Neural crest cell (in vitro differentiated cells): ENCODE measurements around the gene PLA2G4A. TPM values are rescaled to one million over a fixed set of nuclear protein-coding genes. Genes with fewer than 3 reads are reported as not detected.

ENCODE experiments used
- DNase-seq: peaks from one replicate; pipeline ENCODE4 v3.0.0; 2021; ENCODE audit warnings: low read depth, mixed read lengths, low spot score
- H3K27ac Mint-ChIP-seq: one replicate; pipeline ENCODE4 v1.8.0; 2021; ENCODE audit warnings: mild to moderate bottlenecking, mixed read lengths; ENCODE audit not compliant: unreplicated experiment
- H3K27me3 Mint-ChIP-seq: 2 replicates; pipeline ENCODE4 v1.8.0; 2021; ENCODE audit warnings: low read depth, mild to moderate bottlenecking, mixed read lengths
- H3K36me3 Mint-ChIP-seq: 2 replicates; pipeline ENCODE4 v1.8.0; 2021; ENCODE audit warnings: low read depth, mild to moderate bottlenecking, mixed read lengths
- H3K4me1 Mint-ChIP-seq: 2 replicates; pipeline ENCODE4 v1.8.0; 2021; ENCODE audit warnings: mixed read lengths
- H3K4me3 Mint-ChIP-seq: one replicate; pipeline ENCODE4 v1.8.0; 2021; ENCODE audit warnings: mild to moderate bottlenecking, mixed read lengths
- H3K9me3 Mint-ChIP-seq: 2 replicates; pipeline ENCODE4 v1.8.0; 2021; ENCODE audit warnings: mixed read lengths
- CTCF ChIP-seq: fragments of 200-600 bp; sonication (generic); conservative IDR thresholded peaks from 2 replicates; pipeline ENCODE4 v1.5.0; 2021; ENCODE audit warnings: antibody characterized with exemption, mild to moderate bottlenecking
- total RNA-seq: library from RNA; stranded (reverse); gene quantifications from 2 replicates; pipeline ENCODE4 v1.2.1, GENCODE V29; 2021

The PLA2G4A gene
- total RNA-seq, 1 donor from 2014 or later, result 4.5 TPM

- peaks cover 45% of the 10 kb centered on the region for H3K4me1 Mint-ChIP-seq
- no peak for DNase-seq
- H3K4me3 Mint-ChIP-seq, result no peak overlapping the region
- no peak for TF ChIP-seq CTCF
- no peaks in the 10 kb centered on the region for H3K27me3 Mint-ChIP-seq
- no peak overlapping the region for H3K27ac Mint-ChIP-seq
- no peaks in the 10 kb centered on the region for H3K36me3 Mint-ChIP-seq
- H3K9me3 Mint-ChIP-seq, result peaks cover 5% of the 10 kb centered on the region
Measured at GRCh38 chr1:186869526-186870228, 40.9 kb downstream of the PLA2G4A start.

- Mint-ChIP-seq H3K4me3 (peak overlapping the region; percentile 35), H3K36me3 (no peaks in the 10 kb centered on the region), H3K9me3 (peaks cover 5% of the 10 kb centered on the region), H3K27me3 (no peaks in the 10 kb centered on the region), H3K4me1 (peaks cover 49% of the 10 kb centered on the region), H3K27ac (peak overlapping the region; percentile 85)
- no peak for TF ChIP-seq CTCF
- DNase-seq, result no peak
Measured at GRCh38 chr1:186871784-186872183, 43.0 kb downstream of the PLA2G4A start.

- DNase-seq, result peak; percentile 5
- Mint-ChIP-seq H3K36me3 (no peaks in the 10 kb centered on the region), H3K27me3 (no peaks in the 10 kb centered on the region), H3K27ac (peak overlapping the region; percentile 76), H3K4me1 (peaks cover 49% of the 10 kb centered on the region), H3K9me3 (peaks cover 2% of the 10 kb centered on the region), H3K4me3 (peak overlapping the region; percentile 24)
- no peak for TF ChIP-seq CTCF
Measured at GRCh38 chr1:186872291-186872690, 43.5 kb downstream of the PLA2G4A start.

- Mint-ChIP-seq H3K9me3 (no peaks in the 10 kb centered on the region), H3K4me3 (no peak overlapping the region), H3K27me3 (no peaks in the 10 kb centered on the region), H3K36me3 (no peaks in the 10 kb centered on the region), H3K4me1 (peaks cover 49% of the 10 kb centered on the region), H3K27ac (no peak overlapping the region)
- DNase-seq, result no peak
- TF ChIP-seq CTCF, result no peak
Measured at GRCh38 chr1:186873687-186874086, 44.9 kb downstream of the PLA2G4A start.

GRCh38 chr1:186875896-186876835 is 47.4 kb downstream of the PLA2G4A start:
- no peak for DNase-seq
- Mint-ChIP-seq H3K9me3 (no peaks in the 10 kb centered on the region), H3K27ac (no peak overlapping the region), H3K36me3 (no peaks in the 10 kb centered on the region), H3K4me3 (no peak overlapping the region), H3K27me3 (no peaks in the 10 kb centered on the region), H3K4me1 (peaks cover 48% of the 10 kb centered on the region)
- TF ChIP-seq CTCF, result no peak
